Measurements from ENCODE around the gene RWDD3. TPM values are rescaled to one million over a fixed set of nuclear protein-coding genes. Genes with fewer than 3 reads are reported as not detected.

Gene RWDD3, protein sequence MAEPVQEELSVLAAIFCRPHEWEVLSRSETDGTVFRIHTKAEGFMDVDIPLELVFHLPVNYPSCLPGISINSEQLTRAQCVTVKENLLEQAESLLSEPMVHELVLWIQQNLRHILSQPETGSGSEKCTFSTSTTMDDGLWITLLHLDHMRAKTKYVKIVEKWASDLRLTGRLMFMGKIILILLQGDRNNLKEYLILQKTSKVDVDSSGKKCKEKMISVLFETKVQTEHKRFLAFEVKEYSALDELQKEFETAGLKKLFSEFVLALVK
- 21.3 TPM for polyA plus RNA-seq (2013, experiment 1 of 2)
- polyA plus RNA-seq (2013, experiment 2 of 2) = 18.0 TPM

DNA sequence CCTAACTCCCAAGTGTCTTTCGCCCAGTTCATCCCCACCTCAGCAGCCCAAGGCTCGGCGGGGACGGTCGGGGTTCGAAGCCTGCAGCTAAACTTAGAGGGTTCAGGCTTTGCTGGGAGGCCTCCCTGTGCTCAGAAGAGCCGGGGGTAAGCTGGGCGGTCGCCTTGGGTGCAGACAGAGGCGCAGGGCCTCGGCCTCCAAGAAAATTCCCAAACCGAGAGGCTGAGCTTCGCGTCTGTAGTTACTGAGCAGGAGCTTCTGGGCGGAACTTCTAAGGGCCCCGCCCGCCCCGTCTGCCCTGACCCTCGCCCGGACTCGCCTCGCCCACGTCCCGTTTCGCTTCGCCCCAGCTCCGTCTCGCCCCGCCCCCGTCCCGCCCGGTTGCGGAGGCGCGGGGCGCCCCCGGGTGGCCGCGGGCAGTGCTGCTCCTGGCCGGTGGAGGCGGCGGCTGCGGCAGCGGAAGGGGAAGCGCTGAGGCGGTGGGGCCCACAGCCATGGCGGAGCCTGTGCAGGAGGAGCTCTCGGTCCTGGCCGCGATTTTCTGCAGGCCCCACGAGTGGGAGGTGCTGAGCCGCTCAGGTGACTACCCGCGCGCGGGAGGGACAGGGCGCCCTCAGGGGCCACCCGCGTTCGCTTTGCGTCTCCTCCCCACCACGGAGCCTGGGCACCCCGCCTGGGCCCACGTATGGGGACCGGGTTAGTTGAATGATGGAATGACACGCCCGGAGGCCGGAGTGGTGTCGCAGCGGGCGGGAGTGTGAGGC is at the start of gene RWDD3:
RWDD3 (plus strand) TSS at position 474 of the 764 bp plus-strand sequence; CDS start at position 495, 21 bp downstream.
- no CpG with 5 or more reads among the region's 71 CpGs for WGBS (ENCODE audit: extremely low coverage, insufficient coverage, low lambda C conversion rate)
- H3K27ac ChIP-seq (ENCODE audit: low read depth, low read length) = peak within 1 kb of the TSS; percentile 85

DNA sequence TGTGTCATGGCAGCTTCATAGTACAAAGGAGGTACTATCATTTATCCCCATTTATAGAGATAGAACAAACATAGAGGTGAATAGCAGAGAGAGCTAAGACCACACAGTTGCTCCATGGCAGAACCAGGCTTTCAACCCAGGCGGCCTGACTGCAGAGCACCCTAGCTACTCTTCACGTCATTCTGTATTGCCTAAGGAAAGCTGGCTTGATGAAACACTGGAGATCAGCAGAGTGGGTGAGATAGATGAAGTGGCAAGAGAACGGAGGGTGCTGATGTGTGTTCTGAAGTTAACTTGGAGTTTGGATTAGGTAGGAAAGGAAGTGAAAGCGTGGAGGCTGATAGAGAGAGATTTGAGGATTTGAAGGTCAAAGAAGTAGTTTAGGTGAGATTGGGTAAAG is 47.9 kb upstream of the RWDD3 start:
- Histone ChIP-seq H3K56ac (ENCODE audit: low read length) (no peak overlapping the region), H3K27ac (ENCODE audit: low read depth, low read length) (no peak overlapping the region), H3K27me3 (ENCODE audit: insufficient read depth, low read length, poor library complexity) (no peaks in the 10 kb centered on the region), H3K79me2 (ENCODE audit: control insufficient read depth, insufficient read depth, low read length) (no peaks in the 10 kb centered on the region), H2AK5ac (ENCODE audit: low read length) (no peak overlapping the region), H2BK5ac (ENCODE audit: low read length) (no peak overlapping the region), H3K36me3 (ENCODE audit: control insufficient read depth, insufficient read depth, low read length) (no peaks in the 10 kb centered on the region), H3K18ac (ENCODE audit: low read length) (no peak overlapping the region), H3K4ac (ENCODE audit: low read depth, low read length) (no peak overlapping the region), H2BK120ac (ENCODE audit: low read depth, low read length) (no peak overlapping the region), H3K79me1 (ENCODE audit: low read length) (no peaks in the 10 kb centered on the region), H3K4me2 (ENCODE audit: low read length) (no peak overlapping the region), H4K5ac (ENCODE audit: low read length) (no peak overlapping the region), H2BK15ac (replicated peaks; ENCODE audit: low read depth) (no peak overlapping the region), H4K8ac (ENCODE audit: low read depth, low read length) (no peak overlapping the region), H3K4me3 (ENCODE audit: low read length) (no peak overlapping the region), H3K23ac (ENCODE audit: low read length) (no peak overlapping the region), H3K9ac (ENCODE audit: low read length) (no peak overlapping the region), H3K4me1 (ENCODE audit: control insufficient read depth, low read depth, low read length) (no peaks in the 10 kb centered on the region)
- WGBS (ENCODE audit: extremely low coverage, insufficient coverage, low lambda C conversion rate) = 100% methylated on average over 2 of the region's 4 CpGs
- DNase-seq = no peak

More for the DNA sequence above, at the start of gene RWDD3:
- peak; percentile 95 for DNase-seq
- no peaks in the 10 kb centered on the region for H3K36me3 ChIP-seq (ENCODE audit: control insufficient read depth, insufficient read depth, low read length)
- peak within 1 kb of the TSS; percentile 96 for H3K56ac ChIP-seq (ENCODE audit: low read length)
- no peak within 1 kb of the TSS for H3K4ac ChIP-seq (ENCODE audit: low read depth, low read length)
- peak within 1 kb of the TSS; percentile 85 for H3K4me3 ChIP-seq (ENCODE audit: low read length)
- H4K5ac ChIP-seq (ENCODE audit: low read length) = no peak within 1 kb of the TSS
- H3K4me1 ChIP-seq (ENCODE audit: control insufficient read depth, low read depth, low read length) = peaks cover 8% of the 10 kb centered on the region
- no peak within 1 kb of the TSS for H2BK120ac ChIP-seq (ENCODE audit: low read depth, low read length)
- no peak within 1 kb of the TSS for H2BK15ac ChIP-seq (replicated peaks; ENCODE audit: low read depth)
- no peaks in the 10 kb centered on the region for H3K27me3 ChIP-seq (ENCODE audit: insufficient read depth, low read length, poor library complexity)
- H3K23ac ChIP-seq (ENCODE audit: low read length) = peak within 1 kb of the TSS; percentile 95
- no peak within 1 kb of the TSS for H4K8ac ChIP-seq (ENCODE audit: low read depth, low read length)
- H3K18ac ChIP-seq (ENCODE audit: low read length) = peak within 1 kb of the TSS; percentile 75
- no peak within 1 kb of the TSS for H2BK5ac ChIP-seq (ENCODE audit: low read length)
- H3K4me2 ChIP-seq (ENCODE audit: low read length) = peak within 1 kb of the TSS; percentile 61
- H3K9ac ChIP-seq (ENCODE audit: low read length) = peak within 1 kb of the TSS; percentile 94
- H2AK5ac ChIP-seq (ENCODE audit: low read length) = no peak within 1 kb of the TSS
- peaks cover 5% of the 10 kb centered on the region for H3K79me1 ChIP-seq (ENCODE audit: low read length)
- H3K79me2 ChIP-seq (ENCODE audit: control insufficient read depth, insufficient read depth, low read length) = peaks cover 5% of the 10 kb centered on the region

DNA sequence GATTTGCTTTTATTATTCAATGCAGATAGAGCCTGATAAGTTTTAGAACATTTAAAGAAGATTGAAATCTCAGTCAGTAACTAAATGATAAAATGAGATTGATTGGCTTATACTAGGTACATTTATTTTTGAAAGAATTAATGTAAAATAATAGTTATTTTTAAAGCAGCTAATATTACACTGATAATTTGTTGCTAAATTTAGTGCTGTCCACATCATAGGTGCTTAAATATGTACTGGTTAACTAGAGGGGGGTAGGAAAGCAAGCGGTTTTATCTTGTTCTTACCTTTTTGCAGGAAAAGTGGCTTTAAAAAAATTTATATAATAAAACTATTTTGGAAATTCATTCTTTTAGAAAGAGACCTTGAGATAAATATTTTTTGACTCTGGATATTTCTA is 40.4 kb upstream of the RWDD3 start:
- no peak overlapping the region for H3K4me2 ChIP-seq (ENCODE audit: low read length)

DNA sequence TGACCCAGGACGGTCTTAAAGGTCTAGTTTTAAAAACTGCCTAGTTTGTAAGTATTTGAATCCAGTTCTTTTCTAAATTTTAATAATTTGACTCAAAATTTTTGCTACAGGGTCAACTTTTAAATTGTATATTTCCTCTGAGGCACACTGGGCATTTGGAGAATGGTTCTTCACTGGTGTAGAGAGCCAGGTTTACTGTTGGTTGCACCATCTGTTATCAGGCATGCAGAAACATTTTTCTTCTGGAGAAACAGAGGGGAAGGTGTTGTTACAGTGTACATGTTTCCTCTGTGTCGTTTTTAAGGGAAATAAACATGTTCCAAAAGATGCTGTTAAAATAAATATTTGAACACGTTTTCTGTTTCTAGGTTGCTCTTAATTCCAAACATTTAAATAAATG is 39.0 kb upstream of the RWDD3 start:
- Histone ChIP-seq H3K79me1 (ENCODE audit: low read length) (no peaks in the 10 kb centered on the region), H4K8ac (ENCODE audit: low read depth, low read length) (no peak overlapping the region), H3K27me3 (ENCODE audit: insufficient read depth, low read length, poor library complexity) (no peaks in the 10 kb centered on the region), H3K18ac (ENCODE audit: low read length) (no peak overlapping the region), H2BK15ac (replicated peaks; ENCODE audit: low read depth) (no peak overlapping the region), H2AK5ac (ENCODE audit: low read length) (no peak overlapping the region), H3K4me1 (ENCODE audit: control insufficient read depth, low read depth, low read length) (no peaks in the 10 kb centered on the region), H3K4me3 (ENCODE audit: low read length) (no peak overlapping the region), H3K79me2 (ENCODE audit: control insufficient read depth, insufficient read depth, low read length) (no peaks in the 10 kb centered on the region), H3K56ac (ENCODE audit: low read length) (no peak overlapping the region), H4K5ac (ENCODE audit: low read length) (no peak overlapping the region), H2BK5ac (ENCODE audit: low read length) (no peak overlapping the region), H3K36me3 (ENCODE audit: control insufficient read depth, insufficient read depth, low read length) (no peaks in the 10 kb centered on the region), H3K23ac (ENCODE audit: low read length) (no peak overlapping the region), H3K4ac (ENCODE audit: low read depth, low read length) (no peak overlapping the region), H3K9ac (ENCODE audit: low read length) (no peak overlapping the region), H2BK120ac (ENCODE audit: low read depth, low read length) (no peak overlapping the region), H3K27ac (ENCODE audit: low read depth, low read length) (no peak overlapping the region), H3K4me2 (ENCODE audit: low read length) (no peak overlapping the region)
- WGBS (ENCODE audit: extremely low coverage, insufficient coverage, low lambda C conversion rate) = no CpG with 5 or more reads among the region's 3 CpGs
- no peak for DNase-seq

More for the DNA sequence above, 40.4 kb upstream of the RWDD3 start:
- no peak overlapping the region for H3K4ac ChIP-seq (ENCODE audit: low read depth, low read length)
- H3K9ac ChIP-seq (ENCODE audit: low read length) = no peak overlapping the region
- H4K5ac ChIP-seq (ENCODE audit: low read length) = no peak overlapping the region
- H3K79me2 ChIP-seq (ENCODE audit: control insufficient read depth, insufficient read depth, low read length) = no peaks in the 10 kb centered on the region
- no peak overlapping the region for H3K4me3 ChIP-seq (ENCODE audit: low read length)
- H3K79me1 ChIP-seq (ENCODE audit: low read length) = no peaks in the 10 kb centered on the region
- H3K4me1 ChIP-seq (ENCODE audit: control insufficient read depth, low read depth, low read length) = no peaks in the 10 kb centered on the region
- no peak overlapping the region for H2AK5ac ChIP-seq (ENCODE audit: low read length)
- H3K36me3 ChIP-seq (ENCODE audit: control insufficient read depth, insufficient read depth, low read length) = no peaks in the 10 kb centered on the region
- no CpG with 5 or more reads among the region's 1 CpG for WGBS (ENCODE audit: extremely low coverage, insufficient coverage, low lambda C conversion rate)
- H3K18ac ChIP-seq (ENCODE audit: low read length) = no peak overlapping the region
- no peak overlapping the region for H2BK120ac ChIP-seq (ENCODE audit: low read depth, low read length)
- no peak overlapping the region for H2BK15ac ChIP-seq (replicated peaks; ENCODE audit: low read depth)
- no peaks in the 10 kb centered on the region for H3K27me3 ChIP-seq (ENCODE audit: insufficient read depth, low read length, poor library complexity)
- no peak overlapping the region for H3K27ac ChIP-seq (ENCODE audit: low read depth, low read length)
- no peak overlapping the region for H3K23ac ChIP-seq (ENCODE audit: low read length)
- H3K56ac ChIP-seq (ENCODE audit: low read length) = no peak overlapping the region
- H4K8ac ChIP-seq (ENCODE audit: low read depth, low read length) = no peak overlapping the region
- no peak for DNase-seq
- no peak overlapping the region for H2BK5ac ChIP-seq (ENCODE audit: low read length)

DNA sequence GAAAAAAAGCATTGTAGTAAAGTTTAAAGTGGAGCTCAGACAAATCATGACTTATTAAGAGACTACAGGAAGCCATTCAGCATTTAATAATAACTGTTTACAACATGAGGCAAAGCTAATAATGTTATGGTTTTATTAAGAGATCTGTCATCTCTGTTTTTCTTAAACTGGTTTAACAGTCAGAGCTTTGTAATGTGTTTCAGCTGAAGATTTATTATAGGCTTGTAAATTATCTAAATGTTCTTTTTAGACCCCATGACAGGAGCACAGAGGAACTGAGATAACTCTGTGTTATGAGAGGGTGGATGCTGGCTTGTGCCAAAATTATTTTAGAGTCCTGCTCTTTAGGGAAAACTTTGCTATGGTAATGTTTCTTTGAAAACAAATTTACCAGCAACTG is 38.0 kb upstream of the RWDD3 start:
- no peak for DNase-seq
- no peak overlapping the region for H2BK120ac ChIP-seq (ENCODE audit: low read depth, low read length)
- H3K79me2 ChIP-seq (ENCODE audit: control insufficient read depth, insufficient read depth, low read length) = no peaks in the 10 kb centered on the region

More for the DNA sequence above, 38.0 kb upstream of the RWDD3 start:
- no peak overlapping the region for H2BK5ac ChIP-seq (ENCODE audit: low read length)
- no peaks in the 10 kb centered on the region for H3K27me3 ChIP-seq (ENCODE audit: insufficient read depth, low read length, poor library complexity)
- H2BK15ac ChIP-seq (replicated peaks; ENCODE audit: low read depth) = no peak overlapping the region
- H3K4me1 ChIP-seq (ENCODE audit: control insufficient read depth, low read depth, low read length) = no peaks in the 10 kb centered on the region
- H3K4me2 ChIP-seq (ENCODE audit: low read length) = no peak overlapping the region
- H2AK5ac ChIP-seq (ENCODE audit: low read length) = no peak overlapping the region
- H4K8ac ChIP-seq (ENCODE audit: low read depth, low read length) = no peak overlapping the region
- H3K79me1 ChIP-seq (ENCODE audit: low read length) = no peaks in the 10 kb centered on the region
- no peak overlapping the region for H4K5ac ChIP-seq (ENCODE audit: low read length)
- no peak overlapping the region for H3K4ac ChIP-seq (ENCODE audit: low read depth, low read length)
- no peak overlapping the region for H3K4me3 ChIP-seq (ENCODE audit: low read length)
- no peaks in the 10 kb centered on the region for H3K36me3 ChIP-seq (ENCODE audit: control insufficient read depth, insufficient read depth, low read length)
- H3K27ac ChIP-seq (ENCODE audit: low read depth, low read length) = no peak overlapping the region
- H3K18ac ChIP-seq (ENCODE audit: low read length) = no peak overlapping the region
- no peak overlapping the region for H3K9ac ChIP-seq (ENCODE audit: low read length)
- no peak overlapping the region for H3K23ac ChIP-seq (ENCODE audit: low read length)
- H3K56ac ChIP-seq (ENCODE audit: low read length) = no peak overlapping the region

Data from mesendoderm (in vitro differentiated cells).